Transverse colon (tissue), 4 donors: ENCODE results near the gene SERINC3. TPM values are rescaled to one million over a fixed set of nuclear protein-coding genes. Genes with fewer than 3 reads are reported as not detected.

Experiments
- DNase-seq: peaks from one replicate; pipeline ENCODE4 v3.0.0-alpha.2; 2019
- H3K27ac ChIP-seq, 4 donors: fragments of 200-600 bp; sonication (generic); 2 replicates each; pipeline ENCODE4 v1.5.1; 2016 to 2018; ENCODE audit warnings: inconsistent platforms in 4 of 4
- H3K27me3 ChIP-seq: fragments of 200-600 bp; sonication (generic); 2 replicates; pipeline ENCODE4 v1.5.1; 2017; ENCODE audit warnings: inconsistent platforms
- H3K36me3 ChIP-seq, 4 donors: fragments of 200-600 bp; sonication (generic); 2 replicates each; pipeline ENCODE4 v1.5.1; 2017 to 2019; ENCODE audit warnings: inconsistent platforms in 4 of 4
- H3K4me1 ChIP-seq, 4 donors: fragments of 200-600 bp; sonication (generic); 2 replicates each; pipeline ENCODE4 v1.5.1; 2017 to 2020; ENCODE audit warnings: inconsistent platforms in 4 of 4
- H3K4me3 ChIP-seq, 4 donors: fragments of 200-600 bp; sonication (generic); 1 replicate in 1 of 4; 2 replicates in 3 of 4; pipeline versions ENCODE4 v1.5.1 to v1.6.1; 2017 to 2019; ENCODE audit warnings: inconsistent platforms in 4 of 4
- H3K9me3 ChIP-seq, 2 donors: fragments of 200-600 bp; sonication (generic); 2 replicates each; pipeline ENCODE4 v1.5.1; 2017 to 2019; ENCODE audit warnings: inconsistent platforms in 2 of 2
- CTCF ChIP-seq, 5 experiments: fragments of 200-600 bp in 3 of 5; fragments of 450-650 bp in 2 of 5; sonication (generic) in 3 of 5; IDR thresholded peaks; 1 replicate in 2 of 5; 2 replicates in 3 of 5; pipeline ENCODE4 v1.5.1; 2016 to 2017; ENCODE audit warnings: antibody characterized with exemption in 5 of 5, inconsistent platforms in 3 of 5, mild to moderate bottlenecking in 2 of 5, moderate library complexity in 1 of 5
- EP300 ChIP-seq: sonication (generic); formaldehyde crosslinking; IDR thresholded peaks from one replicate; pipeline ENCODE4 v1.6.1; 2017; ENCODE audit warnings: antibody characterized with exemption, low read depth
- POLR2A ChIP-seq: fragments of 450-650 bp; IDR thresholded peaks from one replicate; pipeline ENCODE4 v1.6.1; 2016; ENCODE audit warnings: antibody characterized with exemption, mild to moderate bottlenecking, moderate library complexity
- POLR2AphosphoS5 ChIP-seq, 3 donors: sonication (generic); formaldehyde crosslinking; IDR thresholded peaks; one replicate each; pipeline ENCODE4 v1.6.1; 2016; ENCODE audit warnings: antibody characterized with exemption in 3 of 3
- WGBS, 2 donors: methylation state at CpG; one replicate each; pipeline ENCODE4 v1.1.5; 2018; ENCODE audit warnings: low coverage in 1 of 2; 5-methylcytosine and 5-hydroxymethylcytosine counted together
- in situ Hi-C, 4 donors: fragments of 200-750 bp; cut with MboI; loops; one replicate each; pipeline versions ENCODE4 v1.15.0 to v1.15.1; 2017; ENCODE audit warnings: low sequenced_read_pairs in 3 of 4, low pct_ligation_motif_present in 1 of 4, low pct_unique_long_range_greater_than_20kb in 1 of 4
- intact Hi-C: fragments of 100-400 bp; cut with DNase I; formaldehyde crosslinking; loops from one replicate; pipeline ENCODE4 v1.15.1; 2023; ENCODE audit warnings: low total_unique reads
- total RNA-seq, 4 donors: library from RNA; depleted of rRNA; stranded (reverse); fragments of >200 nt; gene quantifications; one replicate each; pipeline ENCODE4 v1.1.0, GENCODE V29; 2016

The SERINC3 gene
- total RNA-seq, 4 donors from 2014 or later, result 19.3 to 85.7 (median 53.1) TPM

- H3K4me3 ChIP-seq, result no peak overlapping the region
- intact Hi-C loops (no loop called here), in situ Hi-C loops (loop anchor here (10.0 to 25.0 kb wide), 2 partner anchors 250 to 253 kb away; partner anchors contain the start of gene OSER1 (in 4 of the 4))
- H3K27me3 ChIP-seq, result no peaks in the 10 kb centered on the region
- peak; percentile 63 for DNase-seq
- TF ChIP-seq POLR2A (no peak), EP300 (no peak), POLR2AphosphoS5 (IDR thresholded peaks at IDR 0.05) (no peak), CTCF (IDR thresholded peaks at IDR 0.05) (no peak)
- no peaks in the 10 kb centered on the region for H3K9me3 ChIP-seq
- 17 to 42% methylated on average over 2 to 3 of the region's 3 CpGs for WGBS, 2 donors
- no peaks in the 10 kb centered on the region for H3K36me3 ChIP-seq
- H3K27ac ChIP-seq, result no peak overlapping the region
- H3K4me1 ChIP-seq, result peaks cover 0 to 20% (median 11%) of the 10 kb centered on the region in 4 donors
Measured at GRCh38 chr20:44465001-44465560, 56.8 kb downstream of the SERINC3 start.

GRCh38 chr20:44464514-44464913 is 57.4 kb downstream of the SERINC3 start:
- 50 to 67% methylated on average over 1 to 2 of the region's 3 CpGs for WGBS, 2 donors
- Histone ChIP-seq H3K9me3 (no peaks in the 10 kb centered on the region), H3K27ac (no peak overlapping the region), H3K27me3 (no peaks in the 10 kb centered on the region), H3K4me1 (peaks cover under 1 to 23% (median 13%) of the 10 kb centered on the region in 4 donors), H3K4me3 (no peak overlapping the region), H3K36me3 (no peaks in the 10 kb centered on the region)
- TF ChIP-seq POLR2AphosphoS5 (IDR thresholded peaks at IDR 0.05), result no peak
- TF ChIP-seq POLR2A, result no peak
- no peak for TF ChIP-seq EP300
- TF ChIP-seq CTCF (IDR thresholded peaks at IDR 0.05), result no peak
- no peak for DNase-seq
- intact Hi-C loops (no loop called here), in situ Hi-C loops (loop anchor here (5.0 to 25.0 kb wide), 3 partner anchors 77 to 252 kb away; partner anchors contain the start of gene OSER1 (in 4 of the 4))

GRCh38 chr20:44463466-44463865 is 58.4 kb downstream of the SERINC3 start:
- H3K4me1 ChIP-seq, result peaks cover 3 to 25% (median 13%) of the 10 kb centered on the region in 4 donors
- H3K4me3 ChIP-seq, result no peak overlapping the region
- H3K27ac ChIP-seq, result no peak overlapping the region
- no peaks in the 10 kb centered on the region for H3K9me3 ChIP-seq
- no peaks in the 10 kb centered on the region for H3K27me3 ChIP-seq
- no peak for TF ChIP-seq POLR2AphosphoS5 (IDR thresholded peaks at IDR 0.05)
- no peak for TF ChIP-seq EP300
- TF ChIP-seq POLR2A, result no peak
- TF ChIP-seq CTCF (IDR thresholded peaks at IDR 0.05), result no peak
- intact Hi-C loops (no loop called here), in situ Hi-C loops (loop anchor here (5.0 to 25.0 kb wide), 3 partner anchors 76 to 251 kb away; partner anchors contain the start of gene OSER1 (in 4 of the 4))
- WGBS, 2 donors, result 81 to 83% methylated on average over 5 of the region's 5 CpGs
- H3K36me3 ChIP-seq, result no peaks in the 10 kb centered on the region
- no peak for DNase-seq

GRCh38 chr20:44461803-44462174 is 60.1 kb downstream of the SERINC3 start:
- peaks cover 3 to 36% (median 17%) of the 10 kb centered on the region in 4 donors for H3K4me1 ChIP-seq
- no peak for DNase-seq
- peak overlapping the region; percentile 64 to 82 (median 76) for H3K27ac ChIP-seq
- H3K27me3 ChIP-seq, result no peaks in the 10 kb centered on the region
- no peaks in the 10 kb centered on the region for H3K36me3 ChIP-seq
- no peak for TF ChIP-seq POLR2A
- TF ChIP-seq EP300, result no peak
- no peak for TF ChIP-seq CTCF (IDR thresholded peaks at IDR 0.05)
- no peak for TF ChIP-seq POLR2AphosphoS5 (IDR thresholded peaks at IDR 0.05)
- in situ Hi-C loops (loop anchor here (5.0 to 25.0 kb wide), 3 partner anchors 74 to 249 kb away; partner anchors contain the start of gene OSER1 (in 4 of the 4)), intact Hi-C loops (no loop called here)
- 44% methylated on average over 5 of the region's 5 CpGs; no CpG with 5 or more reads in 1 of the 2 donors for whole genome bisulfite sequencing, 2 donors
- H3K4me3 ChIP-seq, result no peak overlapping the region
- H3K9me3 ChIP-seq, result no peaks in the 10 kb centered on the region
